ENCODE measurements around the gene HSPB1. TPM values are rescaled to one million over a fixed set of nuclear protein-coding genes. Genes with fewer than 3 reads are reported as not detected.
A peak's percentile ranks its signal among the peaks of the same experiment; 100 is the strongest.

The HSPB1 gene
- total RNA-seq, 1 donor, result 77.7 TPM

DNA sequence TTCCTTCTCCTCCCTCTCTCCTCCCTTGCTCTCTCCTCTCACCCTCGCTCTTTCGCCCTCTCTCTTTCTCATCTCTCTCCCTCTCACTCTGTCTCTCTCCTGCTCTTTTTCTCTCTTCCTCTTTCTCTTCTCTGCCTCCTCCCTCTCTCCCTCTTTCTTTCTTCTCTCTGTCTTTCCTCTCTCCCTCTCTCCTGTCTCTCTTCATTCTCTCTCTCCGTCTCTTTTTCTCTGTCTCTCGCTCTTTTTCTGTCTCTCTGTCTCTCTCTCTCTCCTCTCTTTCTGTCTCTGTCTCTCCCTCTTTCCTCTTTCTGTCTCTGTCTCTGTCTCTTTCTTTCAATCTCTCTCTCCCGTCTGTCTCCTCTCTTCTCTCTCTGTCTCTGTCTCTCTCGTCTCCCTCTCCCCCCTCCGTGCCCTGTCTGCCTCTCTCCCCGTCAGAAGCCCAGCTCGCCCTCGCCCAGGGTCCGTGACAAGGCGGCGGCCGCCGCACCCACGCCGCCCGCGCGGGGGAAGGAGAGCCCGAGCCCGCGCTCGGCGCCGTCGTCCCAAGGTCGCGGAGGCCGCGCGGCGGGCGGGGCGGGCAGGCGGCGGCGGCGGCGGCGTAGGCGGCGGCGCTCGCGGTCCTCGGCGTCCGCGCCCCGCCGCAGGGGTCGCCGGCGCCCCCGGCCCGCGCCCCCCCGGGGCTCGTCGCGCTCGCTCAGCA, 21.3 kb upstream of the HSPB1 start:
- DNase-seq (ENCODE audit: low read depth), result no peak
- TF ChIP-seq, protein P1, sequence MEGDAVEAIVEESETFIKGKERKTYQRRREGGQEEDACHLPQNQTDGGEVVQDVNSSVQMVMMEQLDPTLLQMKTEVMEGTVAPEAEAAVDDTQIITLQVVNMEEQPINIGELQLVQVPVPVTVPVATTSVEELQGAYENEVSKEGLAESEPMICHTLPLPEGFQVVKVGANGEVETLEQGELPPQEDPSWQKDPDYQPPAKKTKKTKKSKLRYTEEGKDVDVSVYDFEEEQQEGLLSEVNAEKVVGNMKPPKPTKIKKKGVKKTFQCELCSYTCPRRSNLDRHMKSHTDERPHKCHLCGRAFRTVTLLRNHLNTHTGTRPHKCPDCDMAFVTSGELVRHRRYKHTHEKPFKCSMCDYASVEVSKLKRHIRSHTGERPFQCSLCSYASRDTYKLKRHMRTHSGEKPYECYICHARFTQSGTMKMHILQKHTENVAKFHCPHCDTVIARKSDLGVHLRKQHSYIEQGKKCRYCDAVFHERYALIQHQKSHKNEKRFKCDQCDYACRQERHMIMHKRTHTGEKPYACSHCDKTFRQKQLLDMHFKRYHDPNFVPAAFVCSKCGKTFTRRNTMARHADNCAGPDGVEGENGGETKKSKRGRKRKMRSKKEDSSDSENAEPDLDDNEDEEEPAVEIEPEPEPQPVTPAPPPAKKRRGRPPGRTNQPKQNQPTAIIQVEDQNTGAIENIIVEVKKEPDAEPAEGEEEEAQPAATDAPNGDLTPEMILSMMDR (IDR thresholded peaks at IDR 0.05; ENCODE audit: insufficient read depth, low read depth, low read length), result no peak
- H3K4me3 ChIP-seq (ENCODE audit: low read depth, low read length), result peak overlapping the region; percentile 53

DNA sequence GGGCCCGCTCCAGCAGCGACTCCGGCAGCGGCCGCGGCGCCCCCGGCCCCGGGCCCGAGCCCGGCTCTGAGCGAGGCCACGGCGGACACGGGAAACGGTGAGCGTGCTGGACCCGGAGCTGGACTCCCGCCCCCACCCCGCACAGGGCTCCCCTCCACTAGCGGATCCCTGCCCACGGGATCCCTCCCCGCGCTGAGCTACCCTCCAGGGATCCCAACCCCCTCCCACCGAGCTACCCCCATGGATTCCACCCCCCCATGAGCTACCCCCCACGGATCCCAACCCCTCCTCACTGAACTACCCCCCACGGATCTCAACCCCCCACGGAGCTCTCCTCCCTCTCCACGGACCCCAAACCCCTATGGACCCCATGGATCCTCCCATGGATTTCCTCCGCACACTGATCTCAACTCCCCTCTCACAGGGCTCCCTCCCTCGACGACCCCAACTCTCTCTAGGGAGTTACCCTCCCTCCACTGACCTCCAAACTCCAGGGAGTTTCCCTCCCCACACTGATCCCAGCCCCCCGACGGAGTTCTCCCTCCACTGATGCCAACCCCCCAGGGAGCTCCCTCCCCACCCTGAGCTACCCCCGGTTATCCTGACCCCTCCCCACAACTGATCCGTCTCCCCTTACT, 20.6 kb upstream of the HSPB1 start:
- peak overlapping the region; percentile 53 for H3K4me3 ChIP-seq (ENCODE audit: low read depth, low read length)
- no peak for DNase-seq (ENCODE audit: low read depth)
- TF ChIP-seq, protein P1 (IDR thresholded peaks at IDR 0.05; ENCODE audit: insufficient read depth, low read depth, low read length), result no peak

DNA sequence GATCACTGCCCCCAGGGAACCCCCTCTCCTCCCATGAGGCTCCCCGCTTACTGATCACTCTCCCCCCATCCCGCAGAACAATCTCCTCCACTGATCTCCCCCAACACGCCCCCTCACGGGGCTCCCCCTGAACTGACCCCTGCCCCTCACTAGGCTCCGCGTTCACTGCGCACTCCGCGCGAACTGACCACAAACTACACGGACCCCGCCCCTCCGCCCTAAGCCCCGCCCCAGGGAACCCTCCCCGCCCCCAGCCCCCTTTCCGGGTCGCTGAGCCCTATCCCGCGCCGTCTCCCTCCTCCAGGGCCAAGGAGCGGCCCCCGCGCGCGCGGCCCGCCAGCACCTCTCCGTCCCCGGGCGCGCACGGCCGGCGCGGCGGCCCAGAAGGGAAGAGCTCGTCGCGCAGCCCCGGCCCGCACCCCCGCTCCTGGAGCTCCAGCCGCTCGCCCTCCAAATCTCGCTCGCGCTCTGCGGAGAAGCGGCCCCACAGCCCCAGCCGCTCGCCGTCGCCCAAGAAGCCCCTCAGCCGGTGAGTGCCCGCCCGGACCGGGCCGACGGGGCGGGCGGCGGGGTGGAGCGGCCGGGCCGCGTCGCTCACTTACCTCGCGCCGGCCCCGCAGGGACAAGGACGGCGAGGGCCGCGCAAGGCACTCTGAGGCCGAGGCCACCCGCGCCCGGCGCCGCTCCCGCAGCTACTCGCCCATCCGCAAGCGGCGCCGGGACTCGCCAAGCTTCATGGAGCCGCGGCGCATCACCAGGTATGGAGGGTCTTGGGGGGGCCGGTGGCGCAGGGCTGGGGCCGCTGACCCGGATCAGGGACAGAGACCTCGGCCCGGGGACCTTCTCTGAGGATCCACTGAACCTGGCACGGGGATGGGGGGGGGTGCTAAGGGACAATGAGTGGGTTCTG, 19.9 kb upstream of the HSPB1 start:
- H3K4me3 ChIP-seq (ENCODE audit: low read depth, low read length), result peak overlapping the region; percentile 53
- no peak for DNase-seq (ENCODE audit: low read depth)
- TF ChIP-seq, protein P1 (IDR thresholded peaks at IDR 0.05; ENCODE audit: insufficient read depth, low read depth, low read length), result no peak

DNA sequence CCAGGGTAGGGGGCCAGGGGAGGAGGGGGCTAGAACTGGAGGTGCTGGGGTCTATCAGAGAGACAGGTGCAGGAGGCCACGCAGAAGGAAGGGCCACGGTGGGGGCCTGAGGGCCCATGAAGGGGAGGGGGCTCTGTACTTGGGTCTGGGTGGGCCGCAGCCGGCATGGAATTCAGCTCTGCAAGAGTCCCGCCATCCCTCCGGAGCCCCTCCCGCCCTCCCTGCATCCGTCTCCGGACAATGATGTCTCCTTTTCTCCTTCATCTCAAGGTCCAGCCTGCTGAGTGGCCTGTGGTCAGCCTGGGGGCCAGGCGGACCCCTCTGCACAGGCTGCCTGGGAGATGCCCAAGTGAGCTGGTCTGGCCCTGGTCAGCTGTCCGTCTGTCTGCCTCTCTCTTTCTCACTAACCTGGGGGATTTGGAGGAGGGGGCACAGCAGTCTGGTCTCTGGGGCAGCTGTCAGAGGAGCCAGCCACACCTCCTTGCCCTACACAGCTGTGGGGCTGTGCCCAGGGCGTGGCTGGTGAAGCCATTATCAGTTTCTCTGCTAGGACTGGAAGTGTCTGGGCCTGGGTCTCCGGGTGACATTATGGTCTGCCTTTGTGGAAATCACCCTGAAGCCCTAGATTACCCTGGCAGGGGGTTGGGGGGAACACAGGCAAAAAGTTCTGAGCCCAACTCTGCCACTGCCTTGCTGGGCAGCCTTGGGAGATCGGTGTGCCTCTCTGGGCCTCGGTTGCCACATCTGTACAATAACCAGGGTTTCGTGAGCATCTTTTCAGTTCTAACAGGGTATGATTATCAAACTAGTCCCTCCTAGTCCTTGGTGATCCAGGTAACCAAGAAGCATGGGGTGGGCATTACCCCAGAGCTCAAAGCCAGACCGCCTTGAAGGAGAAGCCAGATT, 19.0 kb upstream of the HSPB1 start:
- TF ChIP-seq, protein P1 (IDR thresholded peaks at IDR 0.05; ENCODE audit: insufficient read depth, low read depth, low read length), result no peak
- no peak for DNase-seq (ENCODE audit: low read depth)
- H3K4me3 ChIP-seq (ENCODE audit: low read depth, low read length), result peak overlapping the region; percentile 53

DNA sequence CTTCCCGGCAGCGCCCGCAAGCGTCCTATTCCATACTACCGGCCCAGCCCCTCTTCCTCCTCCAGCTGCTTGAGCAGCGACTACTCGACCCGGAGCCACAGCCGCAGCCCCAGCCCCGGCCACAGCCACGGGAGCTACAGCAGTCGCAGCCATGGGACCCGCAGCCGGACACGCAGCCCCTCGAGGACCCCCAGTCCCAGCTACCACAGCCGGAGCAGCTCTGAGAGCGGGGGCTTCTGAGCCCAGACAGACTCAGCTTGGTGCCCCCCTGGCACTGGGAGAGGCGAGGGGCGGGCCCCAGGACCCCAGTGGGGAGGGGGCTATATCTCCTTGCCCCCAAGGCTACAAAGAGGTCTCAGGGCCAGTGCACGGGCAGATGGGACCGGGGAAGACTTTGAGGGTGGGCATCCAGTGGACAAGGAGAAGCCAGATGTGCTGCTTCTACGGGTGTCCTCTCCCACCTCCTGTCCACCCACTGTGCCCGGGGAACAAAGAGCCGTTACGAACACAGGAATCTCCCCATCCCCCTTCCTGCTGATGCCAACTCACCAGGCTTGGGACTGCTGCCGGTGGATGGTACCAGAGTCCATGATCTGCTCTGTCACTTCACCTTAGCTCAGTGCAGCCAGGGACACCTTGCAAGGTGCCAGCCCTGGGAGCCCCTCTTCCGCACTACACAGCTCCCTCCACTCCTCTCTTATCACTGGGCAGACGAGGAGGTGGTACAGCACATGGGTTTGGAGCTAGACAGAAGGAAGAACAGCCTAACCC, 16.7 kb upstream of the HSPB1 start:
- H3K4me3 ChIP-seq (ENCODE audit: low read depth, low read length), result no peak overlapping the region
- TF ChIP-seq, protein P1 (IDR thresholded peaks at IDR 0.05; ENCODE audit: insufficient read depth, low read depth, low read length), result no peak
- no peak for DNase-seq (ENCODE audit: low read depth)

Measured in fibroblast of villous mesenchyme (primary cell).